Measurements from ENCODE around the gene MEI4.

DNA sequence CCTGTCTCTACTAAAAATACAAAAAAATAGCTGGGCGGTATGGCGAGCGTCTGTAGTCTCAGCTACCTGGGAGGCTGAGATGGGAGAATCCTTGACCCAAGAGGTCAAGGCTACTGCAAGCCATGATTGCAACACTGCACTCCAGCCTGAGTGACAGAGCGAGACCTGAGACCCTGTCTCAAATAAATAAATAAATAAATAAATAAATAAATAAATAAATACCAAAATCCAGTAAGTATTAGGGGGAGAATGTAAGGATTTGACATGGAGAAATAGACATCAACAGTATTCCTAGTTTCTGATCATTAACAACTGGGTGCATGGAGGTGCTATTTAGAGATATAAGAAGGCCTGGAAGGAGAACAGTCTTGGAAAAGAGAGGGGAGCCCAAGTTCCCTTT lies 125.7 kb downstream of the MEI4 start:
- TF ChIP-seq EP300 (IDR thresholded peaks at IDR 0.05), result no peak
- TF ChIP-seq, protein P1, sequence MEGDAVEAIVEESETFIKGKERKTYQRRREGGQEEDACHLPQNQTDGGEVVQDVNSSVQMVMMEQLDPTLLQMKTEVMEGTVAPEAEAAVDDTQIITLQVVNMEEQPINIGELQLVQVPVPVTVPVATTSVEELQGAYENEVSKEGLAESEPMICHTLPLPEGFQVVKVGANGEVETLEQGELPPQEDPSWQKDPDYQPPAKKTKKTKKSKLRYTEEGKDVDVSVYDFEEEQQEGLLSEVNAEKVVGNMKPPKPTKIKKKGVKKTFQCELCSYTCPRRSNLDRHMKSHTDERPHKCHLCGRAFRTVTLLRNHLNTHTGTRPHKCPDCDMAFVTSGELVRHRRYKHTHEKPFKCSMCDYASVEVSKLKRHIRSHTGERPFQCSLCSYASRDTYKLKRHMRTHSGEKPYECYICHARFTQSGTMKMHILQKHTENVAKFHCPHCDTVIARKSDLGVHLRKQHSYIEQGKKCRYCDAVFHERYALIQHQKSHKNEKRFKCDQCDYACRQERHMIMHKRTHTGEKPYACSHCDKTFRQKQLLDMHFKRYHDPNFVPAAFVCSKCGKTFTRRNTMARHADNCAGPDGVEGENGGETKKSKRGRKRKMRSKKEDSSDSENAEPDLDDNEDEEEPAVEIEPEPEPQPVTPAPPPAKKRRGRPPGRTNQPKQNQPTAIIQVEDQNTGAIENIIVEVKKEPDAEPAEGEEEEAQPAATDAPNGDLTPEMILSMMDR (IDR thresholded peaks at IDR 0.05), result no peak
